ENCODE data around the gene SDK2. TPM values are rescaled to one million over a fixed set of nuclear protein-coding genes. Genes with fewer than 3 reads are reported as not detected.

Gene SDK2
- total RNA-seq, 1 experiment from 2014 or later, result 0.67 TPM

GRCh38 chr17:73531158-73531557 is 113.1 kb downstream of the SDK2 start:
- POLR2A ChIA-PET (ENCODE audit: low non-redundant PET), result no interaction called here
- no peaks in the 10 kb centered on the region for H3K4me1 ChIP-seq (ENCODE audit: insufficient read depth, low read length, poor library complexity, severe bottlenecking)
- BruUV-seq (replicated peaks), result no TSS peak
- H3K9me3 ChIP-seq (ENCODE audit: low read depth, low read length, poor library complexity, severe bottlenecking), result no peaks in the 10 kb centered on the region
- no peak overlapping the region for H3K4me3 ChIP-seq (ENCODE audit: low read depth, low read length, poor library complexity, severe bottlenecking)
- no peak overlapping the region for H3K27ac ChIP-seq (ENCODE audit: low read depth, low read length, poor library complexity, severe bottlenecking)
- H3K27me3 ChIP-seq (replicated peaks; ENCODE audit: insufficient read depth, low read depth, low read length, poor library complexity), result no peaks in the 10 kb centered on the region
- no peak for DNase-seq (ENCODE audit: low spot score)
- CTCF ChIA-PET, result no interaction called here
- no peaks in the 10 kb centered on the region for H3K36me3 ChIP-seq (ENCODE audit: insufficient read depth, low read length, poor library complexity, severe bottlenecking)
- TF ChIP-seq EZH2 (IDR thresholded peaks at IDR 0.05; ENCODE audit: borderline replicate concordance, low read depth, low read length, poor library complexity, severe bottlenecking) (no peak), CTCF (conservative IDR thresholded peaks at IDR 0.05; ENCODE audit: low read depth, low read length) (no peak)
- intact Hi-C loops (cut with micrococcal nuclease; ENCODE audit: unreplicated experiment), result no loop called here

GRCh38 chr17:73528679-73529078 is 115.6 kb downstream of the SDK2 start:
- H3K4me3 ChIP-seq (ENCODE audit: low read depth, low read length, poor library complexity, severe bottlenecking), result no peak overlapping the region
- no peaks in the 10 kb centered on the region for H3K9me3 ChIP-seq (ENCODE audit: low read depth, low read length, poor library complexity, severe bottlenecking)
- H3K4me1 ChIP-seq (ENCODE audit: insufficient read depth, low read length, poor library complexity, severe bottlenecking), result no peaks in the 10 kb centered on the region
- DNase-seq (ENCODE audit: low spot score), result no peak
- no peaks in the 10 kb centered on the region for H3K36me3 ChIP-seq (ENCODE audit: insufficient read depth, low read length, poor library complexity, severe bottlenecking)
- ChIA-PET CTCF (no interaction called here), POLR2A (ENCODE audit: low non-redundant PET) (no interaction called here)
- intact Hi-C loops (cut with micrococcal nuclease; ENCODE audit: unreplicated experiment), result no loop called here
- BruUV-seq (replicated peaks), result no TSS peak
- no peak overlapping the region for H3K27ac ChIP-seq (ENCODE audit: low read depth, low read length, poor library complexity, severe bottlenecking)
- TF ChIP-seq CTCF (conservative IDR thresholded peaks at IDR 0.05; ENCODE audit: low read depth, low read length) (no peak), EZH2 (IDR thresholded peaks at IDR 0.05; ENCODE audit: borderline replicate concordance, low read depth, low read length, poor library complexity, severe bottlenecking) (no peak)
- no peaks in the 10 kb centered on the region for H3K27me3 ChIP-seq (replicated peaks; ENCODE audit: insufficient read depth, low read depth, low read length, poor library complexity)

- H3K9me3 ChIP-seq (ENCODE audit: low read depth, low read length, poor library complexity, severe bottlenecking), result no peaks in the 10 kb centered on the region
- ChIA-PET POLR2A (ENCODE audit: low non-redundant PET) (no interaction called here), CTCF (no interaction called here)
- BruUV-seq (replicated peaks), result no TSS peak
- no peak overlapping the region for H3K27ac ChIP-seq (ENCODE audit: low read depth, low read length, poor library complexity, severe bottlenecking)
- DNase-seq (ENCODE audit: low spot score), result no peak
- H3K27me3 ChIP-seq (replicated peaks; ENCODE audit: insufficient read depth, low read depth, low read length, poor library complexity), result no peaks in the 10 kb centered on the region
- H3K4me3 ChIP-seq (ENCODE audit: low read depth, low read length, poor library complexity, severe bottlenecking), result no peak overlapping the region
- intact Hi-C loops (cut with micrococcal nuclease; ENCODE audit: unreplicated experiment), result no loop called here
- H3K36me3 ChIP-seq (ENCODE audit: insufficient read depth, low read length, poor library complexity, severe bottlenecking), result no peaks in the 10 kb centered on the region
- TF ChIP-seq EZH2 (IDR thresholded peaks at IDR 0.05; ENCODE audit: borderline replicate concordance, low read depth, low read length, poor library complexity, severe bottlenecking), result no peak
- no peak for TF ChIP-seq CTCF (conservative IDR thresholded peaks at IDR 0.05; ENCODE audit: low read depth, low read length)
- H3K4me1 ChIP-seq (ENCODE audit: insufficient read depth, low read length, poor library complexity, severe bottlenecking), result no peaks in the 10 kb centered on the region
Observed at GRCh38 chr17:73526952-73527351, 117.3 kb downstream of the SDK2 start.
